GM10248 (cell line): ENCODE measurements around the gene ZNF18.
A peak's percentile ranks its signal among the peaks of the same experiment; 100 is the strongest.

Experiments used
- CTCF ChIA-PET: fragments of 300-600 bp; sonication (Branson Sonifier 250); formaldehyde crosslinking; extraction: SDS; loops from one replicate; lab custom pipeline; 2021; ENCODE audit warnings: antibody characterized with exemption; lab: Yijun Ruan, JAX
- POLR2A ChIA-PET: fragments of 350-650 bp; sonication (Branson Sonifier 250); formaldehyde crosslinking; extraction: SDS; loops from one replicate; lab custom pipeline; 2020; ENCODE audit warnings: antibody characterized with exemption; lab: Yijun Ruan, JAX
- DNase-seq: peaks from one replicate; pipeline ENCODE4 v3.0.0; 2012; ENCODE audit errors: extremely low spot score
- CTCF ChIP-seq: IDR thresholded peaks from 2 replicates; pipeline ENCODE4 v1.5.1; 2012; ENCODE audit warnings: mild to moderate bottlenecking, low read depth; ENCODE audit errors: extremely low read depth, missing control alignments, control extremely low read depth

ZNF18 gene

GRCh38 chr17:11997147-11997971, at the start of gene ZNF18:
Gene ZNF18 (minus strand): TSS chr17:11997475. CDS start chr17:11992829, 4,646 bp downstream.
- TF ChIP-seq CTCF = no peak
- DNase-seq = peak; percentile 98
- CTCF ChIA-PET = interaction anchor here (0.7 to 2.3 kb wide), 9 partner anchors 9 to 1351 kb away, joined by 3 to 13 read pairs (median 4); no protein-coding TSS in a partner anchor
- POLR2A ChIA-PET = interaction anchor here (0.6 to 1.3 kb wide), 4 partner anchors 23 to 1339 kb away, joined by 3 to 24 read pairs (median 6); partner anchors contain the start of genes ELAC2 and MAP2K4

- ChIA-PET CTCF (interaction anchor here (1.1 to 3.2 kb wide), 8 partner anchors 8 to 26 kb away, joined by 3 to 10 read pairs (median 4); partner anchors contain the start of gene MAP2K4), POLR2A (interaction anchor here (0.6 kb wide), 1 partner anchor 66 kb away, joined by 4 read pairs; no protein-coding TSS in a partner anchor)
- no peak for TF ChIP-seq CTCF
- DNase-seq = no peak
These were observed 49.5 kb upstream of the ZNF18 start for GRCh38 chr17:12046786-12047185.

GRCh38 chr17:12043702-12044101, 46.4 kb upstream of the ZNF18 start:
- ChIA-PET CTCF (interaction anchor here (1.0 to 1.3 kb wide), 3 partner anchors 8 to 10 kb away, joined by 3 to 5 read pairs (median 4); no protein-coding TSS in a partner anchor), POLR2A (no interaction called here)
- no peak for TF ChIP-seq CTCF
- DNase-seq = no peak

GRCh38 chr17:12041312-12041711, 44.0 kb upstream of the ZNF18 start:
- CTCF ChIA-PET = no interaction called here
- no peak for TF ChIP-seq CTCF
- POLR2A ChIA-PET = interaction anchor here (0.6 kb wide), 1 partner anchor 1394 kb away, joined by 5 read pairs; no protein-coding TSS in a partner anchor
- no peak for DNase-seq

GRCh38 chr17:12040478-12040877, 43.2 kb upstream of the ZNF18 start:
- DNase-seq = no peak
- TF ChIP-seq CTCF = no peak
- ChIA-PET POLR2A (no interaction called here), CTCF (interaction anchor here (1.2 kb wide), 1 partner anchor 10 kb away, joined by 4 read pairs; no protein-coding TSS in a partner anchor)

GRCh38 chr17:12037970-12038369, 40.7 kb upstream of the ZNF18 start:
- TF ChIP-seq CTCF = no peak
- POLR2A ChIA-PET = interaction anchor here (1.0 kb wide), 1 partner anchor 18 kb away, joined by 3 read pairs; the partner anchor contains the start of gene MAP2K4
- CTCF ChIA-PET = interaction anchor here (1.4 to 2.6 kb wide), 2 partner anchors 12 to 18 kb away, joined by 5 to 11 read pairs; partner anchors contain the start of gene MAP2K4
- no peak for DNase-seq
